Measurements from ENCODE around the gene SLC35E1.

GRCh38 chr19:16609511-16610200 lies 37.4 kb upstream of the SLC35E1 start:
- TF ChIP-seq CTCF (IDR thresholded peaks at IDR 0.05 in 8 of 11, conservative IDR thresholded peaks at IDR 0.05 in 3 of 11) (no peak), POLR2A (IDR thresholded peaks at IDR 0.05) (no peak), POLR2AphosphoS5 (IDR thresholded peaks at IDR 0.05) (no peak)

Data from spleen (tissue), 7 donors.